Measurements from ENCODE around the gene CCDC9B.
A peak's percentile ranks its signal among the peaks of the same experiment; 100 is the strongest.

CCDC9B gene

DNA sequence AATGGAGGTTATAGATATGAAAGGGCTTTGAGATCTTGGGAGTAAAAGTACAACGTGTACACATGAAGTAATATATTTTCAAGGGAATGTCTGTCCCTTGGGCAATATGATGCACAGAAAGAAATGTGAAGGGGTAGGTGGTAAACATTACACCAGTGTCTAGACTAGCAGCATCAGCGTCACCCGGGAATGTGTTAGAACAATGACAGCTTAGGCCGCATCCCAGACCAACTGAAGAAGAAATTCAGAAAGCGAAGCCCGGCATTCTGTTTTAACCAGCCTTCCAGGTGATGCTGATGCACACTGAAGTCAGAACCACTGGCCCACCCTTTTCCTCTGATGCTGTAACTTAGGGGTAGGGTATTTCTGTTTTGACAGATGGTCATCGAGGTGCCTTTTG lies 10.9 kb downstream of the CCDC9B start:
- ATAC-seq (no peak), DNase-seq (no peak)

- DNase-seq (no peak), ATAC-seq (no peak)
These were observed 12.0 kb downstream of the CCDC9B start for GRCh38 chr15:40328751-40329150.

GRCh38 chr15:40328176-40328575 lies 12.6 kb downstream of the CCDC9B start:
- DNase-seq (no peak), ATAC-seq (no peak)

- DNase-seq (no peak), ATAC-seq (no peak)
These were observed 13.3 kb downstream of the CCDC9B start for GRCh38 chr15:40327457-40327856.

- DNase-seq, result no peak
- no peak for ATAC-seq
These were observed 15.0 kb downstream of the CCDC9B start for GRCh38 chr15:40325700-40326099.

DNA sequence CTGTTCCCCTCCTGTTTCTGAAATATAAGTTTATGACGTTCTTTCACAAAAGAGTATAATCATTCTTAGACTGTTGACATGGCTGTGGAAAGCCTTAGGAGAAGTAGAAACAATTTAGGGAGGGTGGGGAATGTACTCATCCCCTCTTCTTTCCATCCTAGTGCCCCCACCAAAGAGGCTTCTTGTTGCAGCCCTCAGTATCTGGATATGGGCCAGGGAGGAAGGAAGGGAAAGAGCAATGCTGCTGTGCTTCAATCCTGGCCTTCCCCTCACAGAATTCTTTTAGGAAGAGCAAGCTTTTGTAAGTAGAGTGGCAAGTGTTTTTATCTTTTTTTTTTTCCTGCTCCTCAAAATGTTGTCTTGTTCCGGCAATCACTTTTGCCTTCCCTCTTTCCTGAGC lies 15.6 kb downstream of the CCDC9B start:
- no peak for ATAC-seq
- no peak for DNase-seq

GRCh38 chr15:40323953-40324937 lies 16.5 kb downstream of the CCDC9B start:
- no peak for ATAC-seq
- peak; percentile 53 for DNase-seq

DNA sequence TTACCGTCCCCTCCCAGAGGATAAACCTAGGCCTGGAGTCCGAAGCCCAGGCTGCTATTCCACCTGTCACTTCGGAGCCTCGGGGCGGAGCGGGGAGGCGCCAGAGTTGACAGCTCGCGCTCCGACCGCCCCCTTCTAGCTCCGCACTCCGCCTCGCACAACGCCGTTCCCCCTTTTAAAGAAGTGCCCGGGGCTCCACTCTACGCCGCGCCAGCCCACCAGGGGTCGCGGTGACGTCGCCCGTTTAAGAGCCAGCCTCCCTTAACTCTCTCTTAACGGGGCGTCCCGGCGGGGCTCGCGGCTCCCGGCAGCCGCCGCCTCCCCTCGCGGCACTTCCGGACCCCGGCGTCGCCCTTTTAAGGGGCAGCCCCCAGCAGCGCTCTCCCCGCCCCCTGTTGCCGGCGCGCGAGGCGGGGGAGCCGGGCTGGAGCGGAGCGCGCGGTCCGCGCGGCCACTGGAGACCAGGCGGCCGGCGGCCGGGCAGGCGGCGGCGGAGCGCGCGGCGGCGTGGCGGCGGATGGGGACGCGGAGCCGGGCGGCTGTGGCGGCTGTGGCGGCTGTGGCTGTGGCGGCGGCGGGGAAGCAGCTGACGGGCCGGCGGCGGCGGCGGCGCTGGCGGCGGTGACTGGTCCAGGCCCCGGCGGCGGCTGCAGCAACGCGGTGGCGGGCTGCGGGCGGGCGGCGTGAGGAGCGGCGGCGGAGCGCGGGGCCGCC lies 17.3 kb downstream of the CCDC9B start, which contains the start of gene INAFM2:
Gene INAFM2 (plus strand): TSS at position 454 of the 714 bp plus-strand sequence. CDS start 364 bp downstream, outside the sequence.
- peak; percentile 98 for ATAC-seq
- DNase-seq, result peak; percentile 92

DNA sequence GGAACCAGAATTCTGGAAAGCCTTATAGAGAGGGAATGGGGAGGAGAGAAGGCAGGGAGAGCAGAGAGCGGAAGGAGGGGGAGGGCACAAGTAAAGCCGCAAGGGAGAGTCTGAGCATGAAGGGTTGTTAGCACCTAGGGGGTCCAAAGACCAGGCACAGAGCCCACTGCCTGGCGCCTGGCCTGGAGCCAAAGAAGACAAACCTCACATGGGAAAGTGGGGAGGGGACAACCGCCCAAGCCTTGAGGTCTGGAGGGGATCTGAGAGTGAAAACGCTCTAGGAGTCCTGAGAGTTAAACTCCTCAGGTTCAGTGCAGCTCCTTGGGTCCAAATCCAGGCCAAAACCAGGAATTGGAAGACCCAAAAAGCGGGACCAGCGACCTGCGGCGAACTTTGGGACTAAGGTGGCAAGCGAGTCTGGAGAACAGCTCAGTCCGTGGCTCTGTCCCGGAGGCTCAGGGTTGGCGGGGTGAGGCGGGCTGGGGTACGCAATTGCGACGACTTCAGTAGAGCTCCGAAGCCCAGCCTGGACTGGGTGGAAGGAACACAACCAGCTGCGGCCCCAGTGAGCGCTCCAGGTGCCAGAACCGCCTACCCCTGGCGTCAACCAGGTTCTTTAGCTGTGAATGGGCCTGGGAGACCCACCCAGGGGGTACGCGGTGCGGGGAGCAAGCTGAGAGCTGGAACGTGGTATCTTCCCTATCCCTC lies 18.1 kb downstream of the CCDC9B start:
- DNase-seq (no peak), ATAC-seq (no peak)

- peak; percentile 54 for DNase-seq
- no peak for ATAC-seq
These were observed 19.8 kb downstream of the CCDC9B start for GRCh38 chr15:40320931-40321371.

DNA sequence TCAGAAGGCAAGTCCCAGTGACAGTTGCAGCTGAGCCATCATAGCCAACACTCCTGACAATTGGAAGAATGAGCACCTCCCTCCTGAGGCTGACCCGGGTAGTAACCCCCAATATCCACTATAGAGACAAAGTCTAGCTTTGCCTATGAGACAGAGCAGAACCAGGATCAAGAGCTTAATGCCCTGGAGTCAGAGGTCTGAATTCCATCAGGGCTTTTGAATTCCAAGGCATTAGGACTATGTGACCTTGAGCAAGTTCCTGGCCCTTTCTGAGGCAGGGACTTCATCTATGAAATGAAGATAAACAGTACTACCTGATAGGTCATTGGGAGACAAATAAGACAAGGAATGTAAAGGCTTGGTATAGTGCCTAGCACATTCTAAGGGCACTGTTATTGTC lies 20.3 kb downstream of the CCDC9B start:
- ATAC-seq (no peak), DNase-seq (no peak)

GRCh38 chr15:40317580-40317979 lies 23.2 kb downstream of the CCDC9B start:
- no peak for DNase-seq
- no peak for ATAC-seq

DNA sequence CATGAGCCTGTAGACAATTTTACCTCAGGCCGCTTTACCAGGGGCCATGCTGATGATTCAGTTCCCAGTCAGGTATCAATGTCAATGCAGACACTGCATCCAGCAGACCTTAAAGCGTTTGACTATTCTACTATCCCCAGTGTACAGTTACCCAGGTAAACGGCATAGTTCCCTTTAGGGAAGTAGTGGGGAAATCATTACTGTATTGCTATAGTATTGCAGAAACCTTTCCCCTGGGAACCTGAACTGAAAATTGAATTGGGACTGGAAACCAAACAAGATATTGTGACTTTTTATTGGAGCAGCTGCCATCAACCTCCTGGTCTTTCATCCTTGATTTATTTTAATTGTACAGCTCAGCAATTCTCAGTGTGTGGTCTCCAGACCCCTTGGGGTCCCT lies 23.8 kb downstream of the CCDC9B start:
- no peak for ATAC-seq
- DNase-seq, result no peak

DNA sequence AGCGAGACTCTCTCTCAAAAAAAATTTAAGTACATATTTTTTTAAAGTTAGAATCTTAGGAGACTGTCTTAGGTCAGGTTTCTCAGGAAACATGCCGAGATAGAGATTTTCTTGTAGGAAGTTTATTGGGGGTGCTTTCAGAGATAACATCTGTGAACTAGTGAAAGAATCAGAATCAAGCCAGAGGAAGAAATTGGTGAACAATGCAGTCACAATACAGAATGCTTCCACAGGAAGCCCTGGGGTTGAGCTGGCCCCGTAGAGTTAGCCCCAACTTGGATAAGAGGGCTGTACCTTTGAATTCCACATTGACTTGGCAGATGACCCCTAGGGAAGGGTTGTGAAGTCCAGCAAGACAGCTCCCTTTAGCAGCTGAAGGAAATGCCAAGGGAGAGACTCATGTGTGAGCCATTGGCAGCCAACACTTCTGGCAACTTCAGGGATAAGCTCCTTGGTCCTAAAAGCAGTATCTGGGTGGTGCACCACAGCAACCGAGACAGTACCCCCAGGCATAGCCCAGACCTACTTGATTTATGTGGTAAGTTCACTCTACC lies 25.9 kb downstream of the CCDC9B start:
- DNase-seq (no peak), ATAC-seq (no peak)

DNA sequence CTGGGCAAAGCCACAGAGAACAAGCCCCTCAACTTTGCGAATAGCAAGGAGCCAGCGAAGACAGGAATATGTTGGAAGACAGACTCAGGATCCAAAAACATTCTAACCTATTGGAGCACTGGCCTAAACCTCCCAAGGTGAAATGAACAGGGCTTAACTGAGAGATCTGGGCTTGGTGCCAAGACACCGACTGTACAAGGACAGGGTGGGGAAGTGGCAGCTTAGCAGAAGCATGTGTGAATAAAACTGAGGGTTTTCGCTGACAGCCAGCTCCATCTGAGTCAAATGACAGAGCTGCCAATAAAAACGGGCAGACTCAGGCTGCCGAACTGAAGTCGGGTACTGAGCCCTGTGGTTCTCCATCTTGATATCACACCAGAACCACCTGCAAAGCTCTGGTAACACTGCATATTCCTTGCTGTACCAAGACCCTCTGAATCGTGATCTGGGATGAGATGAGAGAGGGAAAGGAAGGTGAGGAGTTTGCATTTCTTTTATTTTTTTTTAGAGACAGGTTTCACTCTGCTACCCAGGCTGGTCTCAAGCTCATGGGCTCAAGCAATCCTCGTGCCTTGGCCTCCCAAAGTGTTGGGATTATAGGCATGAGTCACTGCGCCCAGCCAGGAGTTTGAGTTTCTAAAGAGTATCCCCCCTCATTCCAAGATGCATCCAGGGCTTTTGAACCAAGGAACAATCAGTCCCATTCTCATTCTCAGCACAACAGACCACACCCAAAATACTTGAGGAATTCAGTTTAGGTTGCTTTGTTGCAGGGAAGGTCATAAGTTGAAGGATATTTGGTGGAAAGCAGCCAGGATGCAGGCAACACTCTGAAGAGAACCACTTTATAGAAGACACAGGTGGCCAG lies 27.0 kb downstream of the CCDC9B start:
- DNase-seq (no peak), ATAC-seq (no peak)

DNA sequence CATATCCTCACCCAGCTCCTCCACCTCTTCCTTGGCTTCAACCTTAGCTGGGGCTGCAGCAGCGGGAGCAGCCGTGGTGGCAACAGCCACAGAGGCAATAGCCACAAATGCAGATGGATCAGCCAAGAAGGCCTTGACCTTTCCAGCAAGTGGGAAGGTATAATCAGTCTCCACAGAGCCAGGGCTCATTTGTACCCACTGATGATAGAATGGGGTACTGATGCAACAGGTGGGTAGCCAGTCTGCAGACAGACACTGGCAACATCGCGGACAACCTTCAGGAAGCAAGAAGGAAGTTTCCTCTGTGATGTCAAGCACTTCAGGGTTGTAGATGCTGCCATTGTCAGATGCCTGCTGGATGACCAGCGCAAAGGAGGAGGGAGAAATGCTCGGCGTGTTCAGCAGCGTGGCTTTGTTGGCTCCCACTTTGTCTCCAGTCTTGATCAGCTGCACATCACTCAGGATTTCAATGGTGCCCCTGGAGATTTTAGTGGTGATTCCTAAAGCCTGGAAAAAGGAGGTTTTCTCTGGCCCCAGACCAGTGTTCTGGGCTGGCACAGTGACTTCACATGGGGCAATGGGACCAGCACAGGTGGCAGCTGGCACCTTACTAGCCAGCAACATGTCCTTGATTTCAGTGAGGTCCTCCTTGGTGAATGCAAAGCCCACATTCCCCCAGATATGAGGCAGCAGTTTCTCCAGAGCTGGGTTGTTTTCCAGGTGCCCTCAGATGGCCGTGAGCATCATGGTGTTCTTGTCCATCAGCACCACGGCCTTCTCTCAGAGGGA lies 28.2 kb downstream of the CCDC9B start:
- DNase-seq (no peak), ATAC-seq (no peak)

- DNase-seq (no peak), ATAC-seq (no peak)
These were observed 29.7 kb downstream of the CCDC9B start for GRCh38 chr15:40310993-40311392.

DNA sequence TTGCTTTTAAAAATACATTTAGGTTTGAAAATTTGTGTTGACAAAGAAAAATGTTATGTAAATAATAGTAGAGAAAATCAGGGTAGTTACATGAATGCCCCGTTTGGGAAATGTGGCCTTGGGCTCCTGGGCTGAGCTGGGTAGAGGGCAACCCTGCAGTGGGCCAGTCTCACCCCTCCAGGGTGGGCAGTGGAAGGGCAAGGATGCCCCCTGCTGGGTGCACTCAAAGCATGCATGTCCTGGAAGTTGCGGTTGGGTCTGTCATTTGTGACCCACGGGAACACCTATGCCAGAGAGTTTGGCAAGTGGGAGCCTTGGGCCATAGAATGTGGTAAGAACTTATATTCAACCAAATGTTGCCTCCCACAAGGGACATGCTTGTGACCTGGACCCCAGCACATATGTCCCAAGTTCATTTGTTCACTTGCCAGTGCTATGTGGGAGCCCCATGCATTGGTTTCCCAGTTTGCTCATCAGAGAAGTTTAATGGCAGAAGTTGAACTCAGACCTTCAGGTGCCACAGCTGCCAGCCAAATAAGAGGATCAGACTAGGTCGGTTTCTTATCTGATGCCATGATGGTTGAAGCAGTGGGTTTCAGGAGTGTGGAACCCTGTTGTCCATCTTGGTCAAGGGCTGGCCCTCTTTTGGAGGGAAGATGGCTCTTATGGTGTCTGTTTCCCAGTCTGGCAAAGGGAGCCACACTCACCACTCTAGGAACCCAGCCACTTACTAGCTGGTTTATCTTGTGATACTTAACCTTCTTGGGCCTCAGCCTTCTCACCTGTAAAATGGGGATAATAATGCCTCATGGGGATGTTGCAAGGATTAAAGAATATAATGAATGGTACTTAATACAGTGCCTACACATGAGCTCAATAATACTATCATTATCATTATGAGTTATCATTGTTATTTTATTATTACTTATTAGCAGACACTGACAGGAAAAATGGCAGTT lies 30.5 kb downstream of the CCDC9B start:
- DNase-seq, result peak; percentile 81
- ATAC-seq, result peak; percentile 48

DNA sequence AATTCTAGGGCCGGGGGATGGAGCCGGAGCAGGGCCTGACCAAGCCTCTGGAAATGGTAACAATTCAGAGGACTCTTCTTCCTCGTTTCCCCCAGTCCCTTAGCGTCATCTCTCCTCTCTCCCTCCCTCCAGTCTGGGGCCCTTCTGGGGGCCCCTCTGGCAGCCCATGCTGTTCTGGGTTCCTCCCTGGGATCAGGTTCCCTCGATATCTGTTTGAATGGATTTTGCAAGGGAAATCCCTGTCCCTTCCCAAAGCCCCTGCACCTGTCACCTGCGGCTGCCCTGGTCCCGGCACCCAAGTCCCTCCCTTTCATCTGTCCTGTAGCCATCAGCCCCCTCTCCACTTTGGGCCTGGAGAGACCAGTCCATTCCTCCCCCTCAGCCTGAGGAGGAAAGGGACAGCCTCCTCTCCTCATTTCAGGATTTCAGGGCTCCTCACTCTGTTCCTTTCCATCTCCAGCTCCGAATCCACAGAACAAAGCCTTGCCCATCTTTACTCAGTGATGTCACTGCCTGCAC lies 31.3 kb downstream of the CCDC9B start:
- no peak for DNase-seq

More for the DNA sequence above, 31.3 kb downstream of the CCDC9B start:
- no peak for ATAC-seq

Data from stimulated activated naive CD8-positive, alpha-beta T cell treated with anti-CD3 and anti-CD28 coated beads, Interleukin-15, Interleukin-2, amounts not matched to agents 100 U/mL and 50 U/mL, for 24 hours (primary cell).